ENCODE measurements around the gene PANX2. TPM values are rescaled to one million over a fixed set of nuclear protein-coding genes. Genes with fewer than 3 reads are reported as not detected.

Gene PANX2
- total and polyA plus RNA-seq, 2 of the 13 experiments (the other 11 are each of a cell fraction or from before 2014, with no cell fraction given), result 0.15 to 1.1 TPM

DNA sequence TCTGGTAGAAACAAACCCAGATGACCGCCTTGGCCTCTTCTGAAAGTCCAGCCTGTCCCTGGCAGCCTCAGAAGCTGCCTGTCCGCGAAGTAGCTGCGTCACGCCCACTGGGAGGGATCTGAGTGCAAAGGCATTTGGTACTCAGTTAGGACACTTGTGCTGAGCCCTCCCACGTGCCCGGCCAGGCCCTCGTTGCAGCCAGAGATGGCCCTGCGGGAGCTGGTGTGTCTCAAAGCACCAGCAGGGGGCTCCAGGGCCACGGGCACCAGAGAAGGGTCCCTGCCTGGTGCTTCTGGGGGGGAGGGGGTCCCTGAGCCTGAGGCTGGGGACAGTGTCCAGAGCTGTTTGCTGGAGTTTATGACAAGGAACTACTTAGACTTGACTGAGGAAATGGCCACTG lies 36.1 kb downstream of the PANX2 start (continued):
- TF ChIP-seq KLF12 (CRISPR knock-in tag; IDR thresholded peaks at IDR 0.05; ENCODE audit: borderline replicate concordance) (no peak), ZNF605 (CRISPR knock-in tag; IDR thresholded peaks at IDR 0.05) (no peak), ZNF207 (IDR thresholded peaks at IDR 0.05; ENCODE audit: borderline replicate concordance) (no peak), NCOA2 (CRISPR knock-in tag; IDR thresholded peaks at IDR 0.05) (no peak), AGO2 (optimal IDR thresholded peaks at IDR 0.05; ENCODE audit: low read depth, low read length) (peak; percentile 11), XRCC5 (optimal IDR thresholded peaks at IDR 0.05; ENCODE audit: low read length) (peak; percentile 74), ZBTB7A (CRISPR knock-in tag; IDR thresholded peaks at IDR 0.05) (0 out of 2 replicates have a peak, but pooled peaks have one; percentile 37), NRL (CRISPR knock-in tag; IDR thresholded peaks at IDR 0.05; ENCODE audit: borderline replicate concordance) (peak; percentile 9; the same call in 1 of the 2 replicates), DR1 (CRISPR knock-in tag; IDR thresholded peaks at IDR 0.05) (no peak)
- TF ChIP-seq, protein P1, sequence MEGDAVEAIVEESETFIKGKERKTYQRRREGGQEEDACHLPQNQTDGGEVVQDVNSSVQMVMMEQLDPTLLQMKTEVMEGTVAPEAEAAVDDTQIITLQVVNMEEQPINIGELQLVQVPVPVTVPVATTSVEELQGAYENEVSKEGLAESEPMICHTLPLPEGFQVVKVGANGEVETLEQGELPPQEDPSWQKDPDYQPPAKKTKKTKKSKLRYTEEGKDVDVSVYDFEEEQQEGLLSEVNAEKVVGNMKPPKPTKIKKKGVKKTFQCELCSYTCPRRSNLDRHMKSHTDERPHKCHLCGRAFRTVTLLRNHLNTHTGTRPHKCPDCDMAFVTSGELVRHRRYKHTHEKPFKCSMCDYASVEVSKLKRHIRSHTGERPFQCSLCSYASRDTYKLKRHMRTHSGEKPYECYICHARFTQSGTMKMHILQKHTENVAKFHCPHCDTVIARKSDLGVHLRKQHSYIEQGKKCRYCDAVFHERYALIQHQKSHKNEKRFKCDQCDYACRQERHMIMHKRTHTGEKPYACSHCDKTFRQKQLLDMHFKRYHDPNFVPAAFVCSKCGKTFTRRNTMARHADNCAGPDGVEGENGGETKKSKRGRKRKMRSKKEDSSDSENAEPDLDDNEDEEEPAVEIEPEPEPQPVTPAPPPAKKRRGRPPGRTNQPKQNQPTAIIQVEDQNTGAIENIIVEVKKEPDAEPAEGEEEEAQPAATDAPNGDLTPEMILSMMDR (CRISPR knock-in tag; IDR thresholded peaks at IDR 0.05), result peak; percentile 63
- TF ChIP-seq, protein P2, sequence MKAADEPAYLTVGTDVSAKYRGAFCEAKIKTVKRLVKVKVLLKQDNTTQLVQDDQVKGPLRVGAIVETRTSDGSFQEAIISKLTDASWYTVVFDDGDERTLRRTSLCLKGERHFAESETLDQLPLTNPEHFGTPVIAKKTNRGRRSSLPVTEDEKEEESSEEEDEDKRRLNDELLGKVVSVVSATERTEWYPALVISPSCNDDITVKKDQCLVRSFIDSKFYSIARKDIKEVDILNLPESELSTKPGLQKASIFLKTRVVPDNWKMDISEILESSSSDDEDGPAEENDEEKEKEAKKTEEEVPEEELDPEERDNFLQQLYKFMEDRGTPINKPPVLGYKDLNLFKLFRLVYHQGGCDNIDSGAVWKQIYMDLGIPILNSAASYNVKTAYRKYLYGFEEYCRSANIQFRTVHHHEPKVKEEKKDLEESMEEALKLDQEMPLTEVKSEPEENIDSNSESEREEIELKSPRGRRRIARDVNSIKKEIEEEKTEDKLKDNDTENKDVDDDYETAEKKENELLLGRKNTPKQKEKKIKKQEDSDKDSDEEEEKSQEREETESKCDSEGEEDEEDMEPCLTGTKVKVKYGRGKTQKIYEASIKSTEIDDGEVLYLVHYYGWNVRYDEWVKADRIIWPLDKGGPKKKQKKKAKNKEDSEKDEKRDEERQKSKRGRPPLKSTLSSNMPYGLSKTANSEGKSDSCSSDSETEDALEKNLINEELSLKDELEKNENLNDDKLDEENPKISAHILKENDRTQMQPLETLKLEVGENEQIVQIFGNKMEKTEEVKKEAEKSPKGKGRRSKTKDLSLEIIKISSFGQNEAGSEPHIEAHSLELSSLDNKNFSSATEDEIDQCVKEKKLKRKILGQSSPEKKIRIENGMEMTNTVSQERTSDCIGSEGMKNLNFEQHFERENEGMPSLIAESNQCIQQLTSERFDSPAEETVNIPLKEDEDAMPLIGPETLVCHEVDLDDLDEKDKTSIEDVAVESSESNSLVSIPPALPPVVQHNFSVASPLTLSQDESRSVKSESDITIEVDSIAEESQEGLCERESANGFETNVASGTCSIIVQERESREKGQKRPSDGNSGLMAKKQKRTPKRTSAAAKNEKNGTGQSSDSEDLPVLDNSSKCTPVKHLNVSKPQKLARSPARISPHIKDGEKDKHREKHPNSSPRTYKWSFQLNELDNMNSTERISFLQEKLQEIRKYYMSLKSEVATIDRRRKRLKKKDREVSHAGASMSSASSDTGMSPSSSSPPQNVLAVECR (CRISPR knock-in tag; IDR thresholded peaks at IDR 0.05; ENCODE audit: borderline replicate concordance), result 0 out of 2 replicates have a peak, but pooled peaks have one; percentile 13
- TF ChIP-seq, protein P3, sequence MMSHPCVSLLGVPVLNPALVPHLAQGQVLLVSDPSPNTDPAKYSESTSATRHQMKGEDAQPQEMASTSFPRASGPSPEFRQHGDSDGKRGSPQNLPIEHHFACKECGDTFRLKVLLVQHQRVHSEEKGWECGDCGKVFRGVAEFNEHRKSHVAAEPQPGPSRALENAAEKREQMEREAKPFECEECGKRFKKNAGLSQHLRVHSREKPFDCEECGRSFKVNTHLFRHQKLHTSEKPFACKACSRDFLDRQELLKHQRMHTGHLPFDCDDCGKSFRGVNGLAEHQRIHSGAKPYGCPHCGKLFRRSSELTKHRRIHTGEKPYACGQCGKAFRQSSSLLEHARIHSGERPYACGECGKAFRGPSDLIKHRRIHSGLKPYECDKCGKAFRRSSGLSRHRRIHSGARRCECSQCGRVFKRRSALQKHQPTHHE (CRISPR knock-in tag; IDR thresholded peaks at IDR 0.05; ENCODE audit: borderline replicate concordance), result no peak
- TF ChIP-seq, protein P4, sequence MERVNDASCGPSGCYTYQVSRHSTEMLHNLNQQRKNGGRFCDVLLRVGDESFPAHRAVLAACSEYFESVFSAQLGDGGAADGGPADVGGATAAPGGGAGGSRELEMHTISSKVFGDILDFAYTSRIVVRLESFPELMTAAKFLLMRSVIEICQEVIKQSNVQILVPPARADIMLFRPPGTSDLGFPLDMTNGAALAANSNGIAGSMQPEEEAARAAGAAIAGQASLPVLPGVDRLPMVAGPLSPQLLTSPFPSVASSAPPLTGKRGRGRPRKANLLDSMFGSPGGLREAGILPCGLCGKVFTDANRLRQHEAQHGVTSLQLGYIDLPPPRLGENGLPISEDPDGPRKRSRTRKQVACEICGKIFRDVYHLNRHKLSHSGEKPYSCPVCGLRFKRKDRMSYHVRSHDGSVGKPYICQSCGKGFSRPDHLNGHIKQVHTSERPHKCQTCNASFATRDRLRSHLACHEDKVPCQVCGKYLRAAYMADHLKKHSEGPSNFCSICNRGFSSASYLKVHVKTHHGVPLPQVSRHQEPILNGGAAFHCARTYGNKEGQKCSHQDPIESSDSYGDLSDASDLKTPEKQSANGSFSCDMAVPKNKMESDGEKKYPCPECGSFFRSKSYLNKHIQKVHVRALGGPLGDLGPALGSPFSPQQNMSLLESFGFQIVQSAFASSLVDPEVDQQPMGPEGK (CRISPR knock-in tag; IDR thresholded peaks at IDR 0.05), result 0 out of 2 replicates have a peak, but pooled peaks have one; percentile 20
- TF ChIP-seq, protein P5, sequence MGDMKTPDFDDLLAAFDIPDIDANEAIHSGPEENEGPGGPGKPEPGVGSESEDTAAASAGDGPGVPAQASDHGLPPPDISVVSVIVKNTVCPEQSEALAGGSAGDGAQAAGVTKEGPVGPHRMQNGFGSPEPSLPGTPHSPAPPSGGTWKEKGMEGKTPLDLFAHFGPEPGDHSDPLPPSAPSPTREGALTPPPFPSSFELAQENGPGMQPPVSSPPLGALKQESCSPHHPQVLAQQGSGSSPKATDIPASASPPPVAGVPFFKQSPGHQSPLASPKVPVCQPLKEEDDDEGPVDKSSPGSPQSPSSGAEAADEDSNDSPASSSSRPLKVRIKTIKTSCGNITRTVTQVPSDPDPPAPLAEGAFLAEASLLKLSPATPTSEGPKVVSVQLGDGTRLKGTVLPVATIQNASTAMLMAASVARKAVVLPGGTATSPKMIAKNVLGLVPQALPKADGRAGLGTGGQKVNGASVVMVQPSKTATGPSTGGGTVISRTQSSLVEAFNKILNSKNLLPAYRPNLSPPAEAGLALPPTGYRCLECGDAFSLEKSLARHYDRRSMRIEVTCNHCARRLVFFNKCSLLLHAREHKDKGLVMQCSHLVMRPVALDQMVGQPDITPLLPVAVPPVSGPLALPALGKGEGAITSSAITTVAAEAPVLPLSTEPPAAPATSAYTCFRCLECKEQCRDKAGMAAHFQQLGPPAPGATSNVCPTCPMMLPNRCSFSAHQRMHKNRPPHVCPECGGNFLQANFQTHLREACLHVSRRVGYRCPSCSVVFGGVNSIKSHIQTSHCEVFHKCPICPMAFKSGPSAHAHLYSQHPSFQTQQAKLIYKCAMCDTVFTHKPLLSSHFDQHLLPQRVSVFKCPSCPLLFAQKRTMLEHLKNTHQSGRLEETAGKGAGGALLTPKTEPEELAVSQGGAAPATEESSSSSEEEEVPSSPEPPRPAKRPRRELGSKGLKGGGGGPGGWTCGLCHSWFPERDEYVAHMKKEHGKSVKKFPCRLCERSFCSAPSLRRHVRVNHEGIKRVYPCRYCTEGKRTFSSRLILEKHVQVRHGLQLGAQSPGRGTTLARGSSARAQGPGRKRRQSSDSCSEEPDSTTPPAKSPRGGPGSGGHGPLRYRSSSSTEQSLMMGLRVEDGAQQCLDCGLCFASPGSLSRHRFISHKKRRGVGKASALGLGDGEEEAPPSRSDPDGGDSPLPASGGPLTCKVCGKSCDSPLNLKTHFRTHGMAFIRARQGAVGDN (CRISPR knock-in tag; IDR thresholded peaks at IDR 0.05), result peak; percentile 28
- TF ChIP-seq, protein P6, sequence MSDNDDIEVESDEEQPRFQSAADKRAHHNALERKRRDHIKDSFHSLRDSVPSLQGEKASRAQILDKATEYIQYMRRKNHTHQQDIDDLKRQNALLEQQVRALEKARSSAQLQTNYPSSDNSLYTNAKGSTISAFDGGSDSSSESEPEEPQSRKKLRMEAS (IDR thresholded peaks at IDR 0.05), result peak; percentile 38; the same call in 1 of the 2 replicates

Data from HepG2 (cell line).